ENCODE data around the gene MEIOB.

MEIOB gene

GRCh38 chr16:1788708-1789100 is 83.3 kb downstream of the MEIOB start:
- TF ChIP-seq, protein P1, sequence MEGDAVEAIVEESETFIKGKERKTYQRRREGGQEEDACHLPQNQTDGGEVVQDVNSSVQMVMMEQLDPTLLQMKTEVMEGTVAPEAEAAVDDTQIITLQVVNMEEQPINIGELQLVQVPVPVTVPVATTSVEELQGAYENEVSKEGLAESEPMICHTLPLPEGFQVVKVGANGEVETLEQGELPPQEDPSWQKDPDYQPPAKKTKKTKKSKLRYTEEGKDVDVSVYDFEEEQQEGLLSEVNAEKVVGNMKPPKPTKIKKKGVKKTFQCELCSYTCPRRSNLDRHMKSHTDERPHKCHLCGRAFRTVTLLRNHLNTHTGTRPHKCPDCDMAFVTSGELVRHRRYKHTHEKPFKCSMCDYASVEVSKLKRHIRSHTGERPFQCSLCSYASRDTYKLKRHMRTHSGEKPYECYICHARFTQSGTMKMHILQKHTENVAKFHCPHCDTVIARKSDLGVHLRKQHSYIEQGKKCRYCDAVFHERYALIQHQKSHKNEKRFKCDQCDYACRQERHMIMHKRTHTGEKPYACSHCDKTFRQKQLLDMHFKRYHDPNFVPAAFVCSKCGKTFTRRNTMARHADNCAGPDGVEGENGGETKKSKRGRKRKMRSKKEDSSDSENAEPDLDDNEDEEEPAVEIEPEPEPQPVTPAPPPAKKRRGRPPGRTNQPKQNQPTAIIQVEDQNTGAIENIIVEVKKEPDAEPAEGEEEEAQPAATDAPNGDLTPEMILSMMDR (IDR thresholded peaks at IDR 0.05; ENCODE audit: low read depth, low read length, missing control alignments), result no peak
- no peak for DNase-seq (ENCODE audit: low read depth)
- in situ Hi-C loops (cut with HindIII; ENCODE audit: low sequenced_read_pairs), result no loop called here
- no peak overlapping the region for H3K4me3 ChIP-seq (ENCODE audit: low read depth, low read length)

GRCh38 chr16:1788095-1788707 is 83.8 kb downstream of the MEIOB start:
- no peak overlapping the region for H3K4me3 ChIP-seq (ENCODE audit: low read depth, low read length)
- no peak for DNase-seq (ENCODE audit: low read depth)
- in situ Hi-C loops (cut with HindIII; ENCODE audit: low sequenced_read_pairs), result no loop called here
- TF ChIP-seq, protein P1 (IDR thresholded peaks at IDR 0.05; ENCODE audit: low read depth, low read length, missing control alignments), result no peak

DNA sequence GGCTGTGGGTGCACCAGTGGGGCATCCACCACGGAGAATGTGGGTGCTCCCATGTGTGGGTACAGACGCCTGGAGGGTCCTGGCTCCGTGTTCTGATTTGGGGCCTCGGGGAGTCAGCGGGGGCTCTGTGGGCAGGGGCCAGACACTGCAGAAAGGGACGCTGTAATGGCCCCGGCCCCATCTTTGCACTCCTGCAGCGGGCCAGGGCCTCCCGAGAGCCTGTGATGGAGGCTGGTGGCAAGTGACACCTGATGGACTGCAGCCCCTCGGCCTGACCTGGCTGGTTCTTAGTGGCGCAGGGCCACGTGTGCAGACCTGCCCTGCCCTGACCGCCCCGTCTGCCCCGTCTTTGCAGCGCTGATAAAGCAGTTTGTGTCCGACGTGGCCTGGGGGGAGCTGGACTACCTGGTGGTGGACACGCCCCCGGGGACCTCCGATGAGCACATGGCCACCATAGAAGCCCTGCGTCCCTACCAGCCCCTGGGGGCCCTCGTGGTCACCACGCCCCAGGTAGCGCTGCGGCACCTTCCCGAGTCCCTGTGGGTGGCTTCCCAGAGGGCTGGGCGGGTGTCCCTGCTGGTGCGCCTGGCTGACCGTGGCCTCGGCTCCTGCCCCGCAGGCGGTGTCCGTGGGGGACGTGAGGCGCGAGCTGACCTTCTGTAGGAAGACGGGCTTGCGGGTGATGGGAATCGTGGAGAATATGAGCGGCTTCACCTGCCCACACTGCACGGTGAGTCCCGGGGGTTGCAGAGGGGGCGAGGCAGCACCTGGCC is 84.5 kb downstream of the MEIOB start:
- TF ChIP-seq, protein P1 (IDR thresholded peaks at IDR 0.05; ENCODE audit: low read depth, low read length, missing control alignments), result no peak

DNA sequence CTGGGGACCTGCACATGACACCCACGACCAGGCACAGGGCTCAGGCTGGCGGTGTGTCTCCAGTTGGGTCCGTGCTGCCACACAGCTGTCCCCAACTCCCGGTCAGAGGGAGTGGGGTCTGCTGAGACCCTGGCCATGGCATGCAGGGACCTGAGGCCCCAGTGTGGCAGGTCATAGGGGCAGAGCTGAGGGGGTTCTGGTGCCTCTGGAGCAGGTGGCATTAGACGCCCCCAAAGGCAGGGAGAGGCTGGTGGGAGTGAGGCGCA is 85.0 kb downstream of the MEIOB start:
- in situ Hi-C loops (cut with HindIII; ENCODE audit: low sequenced_read_pairs), result no loop called here
- H3K4me3 ChIP-seq (ENCODE audit: low read depth, low read length), result no peak overlapping the region
- DNase-seq (ENCODE audit: low read depth), result no peak
- TF ChIP-seq, protein P1 (IDR thresholded peaks at IDR 0.05; ENCODE audit: low read depth, low read length, missing control alignments), result no peak

More for the DNA sequence above, 84.5 kb downstream of the MEIOB start:
- no peak for DNase-seq (ENCODE audit: low read depth)
- H3K4me3 ChIP-seq (ENCODE audit: low read depth, low read length), result no peak overlapping the region
- in situ Hi-C loops (cut with HindIII; ENCODE audit: low sequenced_read_pairs), result no loop called here

GRCh38 chr16:1786242-1787055 is 85.5 kb downstream of the MEIOB start:
- TF ChIP-seq, protein P1 (IDR thresholded peaks at IDR 0.05; ENCODE audit: low read depth, low read length, missing control alignments), result peak; percentile 17
- in situ Hi-C loops (cut with HindIII; ENCODE audit: low sequenced_read_pairs), result no loop called here
- H3K4me3 ChIP-seq (ENCODE audit: low read depth, low read length), result no peak overlapping the region
- DNase-seq (ENCODE audit: low read depth), result no peak

- in situ Hi-C loops (cut with HindIII; ENCODE audit: low sequenced_read_pairs), result no loop called here
- DNase-seq (ENCODE audit: low read depth), result no peak
- H3K4me3 ChIP-seq (ENCODE audit: low read depth, low read length), result no peak overlapping the region
- TF ChIP-seq, protein P1 (IDR thresholded peaks at IDR 0.05; ENCODE audit: low read depth, low read length, missing control alignments), result no peak
Measured at GRCh38 chr16:1785846-1786170, 86.2 kb downstream of the MEIOB start.
